SK-N-SH (cell line): Measurements from ENCODE around the gene COX10. TPM values are rescaled to one million over a fixed set of nuclear protein-coding genes. Genes with fewer than 3 reads are reported as not detected.

ENCODE experiments used
- CTCF ChIA-PET: fragments of 300-600, 350-600 bp; formaldehyde crosslinking; extraction: SDS; loops from one replicate; lab custom pipeline; 2021; lab: Yijun Ruan, JAX
- POLR2A ChIA-PET: fragments of 350-600 bp; sonication (Branson Sonifier 250); formaldehyde crosslinking; extraction: SDS; loops from one replicate; lab custom pipeline; 2020; ENCODE audit warnings: antibody characterized with exemption, inconsistent platforms; lab: Yijun Ruan, JAX
- DNase-seq: peaks from one replicate; pipeline ENCODE4 v3.0.0; 2012
- H2AFZ ChIP-seq: fragments of 200-600 bp; sonication (generic); 2 replicates; pipeline ENCODE4 v1.8.1; 2016; ENCODE audit warnings: antibody characterized with exemption, mild to moderate bottlenecking, low read depth
- H3F3A ChIP-seq: fragments of 200-600 bp; sonication (generic); replicated peaks from 2 replicates; pipeline ENCODE3; 2016; ENCODE audit warnings: antibody characterized with exemption, mild to moderate bottlenecking; ENCODE audit not compliant: insufficient read depth
- H3K27ac ChIP-seq, 2 experiments: fragments of 200-500 bp in 1 of 2; fragments of 200-600 bp in 1 of 2; sonication (Bioruptor generic) in 1 of 2; sonication (generic), shearing (Covaris generic) in 1 of 2; 2 replicates each; pipeline versions ENCODE4 v1.5.1 to v1.6.1; 2014 to 2016; ENCODE audit warnings: low read depth in 2 of 2, inconsistent platforms in 1 of 2, low read length in 1 of 2, mild to moderate bottlenecking in 1 of 2, mixed read lengths in 1 of 2
- H3K27me3 ChIP-seq: fragments of 200-600 bp; sonication (generic), shearing (Covaris generic); 2 replicates; pipeline ENCODE4 v1.6.1; 2016; ENCODE audit warnings: mixed run types; ENCODE audit not compliant: insufficient read depth
- H3K36me3 ChIP-seq, 2 experiments: fragments of 200-500 bp in 1 of 2; fragments of 200-600 bp in 1 of 2; sonication (Bioruptor generic) in 1 of 2; sonication (generic) in 1 of 2; replicated peaks in 1 of 2; 2 replicates each; pipeline versions ENCODE3 to v1.5.1; 2014 to 2016; ENCODE audit warnings: low read length in 1 of 2, mild to moderate bottlenecking in 1 of 2; ENCODE audit not compliant: insufficient read depth in 2 of 2, control insufficient read depth in 1 of 2
- H3K4me1 ChIP-seq, 2 experiments: fragments of 200-500 bp in 1 of 2; fragments of 200-600 bp in 1 of 2; sonication (Bioruptor generic) in 1 of 2; sonication (generic), shearing (Covaris generic) in 1 of 2; 2 replicates each; pipeline versions ENCODE4 v1.5.1 to v1.6.1; 2014 to 2016; ENCODE audit warnings: low read depth in 1 of 2, low read length in 1 of 2, mixed run types in 1 of 2; ENCODE audit not compliant: insufficient read depth in 2 of 2, control insufficient read depth in 1 of 2
- H3K4me2 ChIP-seq: fragments of 200-600 bp; sonication (generic), shearing (Covaris generic); 2 replicates; pipeline ENCODE4 v1.6.1; 2017; ENCODE audit warnings: mixed run types
- H3K4me3 ChIP-seq, 2 experiments: fragments of 200-500 bp in 1 of 2; fragments of 200-600 bp in 1 of 2; sonication (Bioruptor generic) in 1 of 2; sonication (generic), shearing (Covaris generic) in 1 of 2; 2 replicates each; pipeline versions ENCODE4 v1.5.1 to v1.8.1; 2014 to 2016; ENCODE audit warnings: low read depth in 2 of 2, inconsistent platforms in 1 of 2, low read length in 1 of 2, mild to moderate bottlenecking in 1 of 2, mixed read lengths in 1 of 2, moderate library complexity in 1 of 2
- H3K79me2 ChIP-seq: fragments of 200-600 bp; sonication (generic); 2 replicates; pipeline ENCODE4 v1.8.1; 2017; ENCODE audit warnings: mild to moderate bottlenecking; ENCODE audit not compliant: insufficient read depth
- H3K9ac ChIP-seq: fragments of 200-600 bp; sonication (generic); 2 replicates; pipeline ENCODE4 v1.6.1; 2017; ENCODE audit warnings: mixed run types
- H3K9me2 ChIP-seq: fragments of 200-600 bp; sonication (generic); 2 replicates; pipeline ENCODE4 v1.6.1; 2017; ENCODE audit warnings: mixed run types
- H3K9me3 ChIP-seq: fragments of 200-600 bp; sonication (generic); 2 replicates; pipeline ENCODE4 v1.6.1; 2017; ENCODE audit warnings: mixed run types, mild to moderate bottlenecking, moderate library complexity
- H4K20me1 ChIP-seq: fragments of 200-600 bp; sonication (generic); 2 replicates; pipeline ENCODE4 v1.6.1; 2017; ENCODE audit warnings: mild to moderate bottlenecking, mixed run types; ENCODE audit not compliant: insufficient read depth
- CHD2 ChIP-seq: fragments of 150-350 bp; IDR thresholded peaks from 2 replicates; pipeline ENCODE4 v1.6.1; 2018; ENCODE audit warnings: low read length; ENCODE audit not compliant: partially characterized antibody
- EP300 ChIP-seq, 2 experiments: IDR thresholded peaks; 2 replicates each; pipeline versions ENCODE4 v1.4.0 to v1.6.1; 2012; ENCODE audit warnings: borderline replicate concordance in 1 of 2, low read depth in 1 of 2, low read length in 1 of 2
- EZH2phosphoT487 ChIP-seq: fragments of 200-600 bp; sonication (generic); IDR thresholded peaks from 2 replicates; pipeline ENCODE4 v1.6.1; 2017; ENCODE audit warnings: low read depth, mixed run types, mild to moderate bottlenecking, antibody characterized with exemption, moderate library complexity, borderline replicate concordance
- FOSL2 ChIP-seq: IDR thresholded peaks from 2 replicates; pipeline ENCODE4 v1.4.0; 2012; ENCODE audit warnings: low read depth, mild to moderate bottlenecking, moderate library complexity, borderline replicate concordance
- FOXJ3 ChIP-seq: sonication (generic); formaldehyde crosslinking; IDR thresholded peaks from 2 replicates; pipeline ENCODE4 v1.5.1; 2020; ENCODE audit warnings: mild to moderate bottlenecking, missing genetic modification reagents
- FOXM1 ChIP-seq: IDR thresholded peaks from 2 replicates; pipeline ENCODE4 v1.4.0; 2012; ENCODE audit warnings: low read depth, mild to moderate bottlenecking
- GABPA ChIP-seq: IDR thresholded peaks from 2 replicates; pipeline ENCODE4 v1.4.0; 2012; ENCODE audit warnings: low read depth, mild to moderate bottlenecking
- GATA2 ChIP-seq: sonication (generic); formaldehyde crosslinking; IDR thresholded peaks from 2 replicates; pipeline ENCODE4 v1.5.0; 2020; ENCODE audit warnings: mild to moderate bottlenecking, missing genetic modification reagents
- MEF2A ChIP-seq: IDR thresholded peaks from 2 replicates; pipeline ENCODE4 v1.4.0; 2012; ENCODE audit warnings: low read depth, borderline replicate concordance
- MXI1 ChIP-seq: IDR thresholded peaks from 2 replicates; pipeline ENCODE4 v1.6.1; 2012; ENCODE audit warnings: mild to moderate bottlenecking, low read depth, low read length, improper control_type of control experiment
- PBX3 ChIP-seq: IDR thresholded peaks from 2 replicates; pipeline ENCODE4; 2012
- POLR2AphosphoS5 ChIP-seq: IDR thresholded peaks from 2 replicates; pipeline ENCODE4 v1.6.1; 2012; ENCODE audit warnings: low read depth, low read length
- RAD21 ChIP-seq: IDR thresholded peaks from 2 replicates; pipeline ENCODE4 v1.6.1; 2012; ENCODE audit warnings: mild to moderate bottlenecking, low read length
- SIN3A ChIP-seq: IDR thresholded peaks from 2 replicates; pipeline ENCODE4 v1.6.1; 2012; ENCODE audit warnings: low read depth, mild to moderate bottlenecking, low read length, moderate library complexity, borderline replicate concordance
- SMC3 ChIP-seq: IDR thresholded peaks from 2 replicates; pipeline ENCODE4 v1.6.1; 2012; ENCODE audit warnings: low read depth, low read length, improper control_type of control experiment
- WGBS: methylation state at CpG from one replicate; pipeline ENCODE4 v1.1.6; 2017; ENCODE audit warnings: low lambda C conversion rate; 5-methylcytosine and 5-hydroxymethylcytosine counted together
- polyA plus RNA-seq, 3 experiments: library from polyadenylated mRNA; depleted of rRNA; stranded (reverse); fragments of >200 nt; gene quantifications; 2 replicates each; pipeline ENCODE4 v1.2.3, GENCODE V29; 2012
- TF ChIP-seq, protein P1 (sequence below): IDR thresholded peaks from 2 replicates; pipeline ENCODE4 v1.6.1; 2012; ENCODE audit warnings: mild to moderate bottlenecking, low read depth, low read length, moderate library complexity
- TF ChIP-seq, protein P2 (sequence below): IDR thresholded peaks from 2 replicates; pipeline ENCODE4 v1.4.0; 2012; ENCODE audit warnings: low read depth, borderline replicate concordance
- TF ChIP-seq, protein P3 (sequence below): fragments of 200-600 bp; sonication (generic); IDR thresholded peaks from 2 replicates; pipeline ENCODE4 v1.6.1; 2017; ENCODE audit warnings: antibody characterized with exemption, mild to moderate bottlenecking, moderate library complexity
- TF ChIP-seq, protein P4 (sequence below): IDR thresholded peaks from 2 replicates; pipeline ENCODE4 v1.4.0; 2012; ENCODE audit warnings: low read depth
- TF ChIP-seq, protein P5 (sequence below): fragments of 150-350 bp; IDR thresholded peaks from 2 replicates; pipeline ENCODE4 v1.6.1; 2016; ENCODE audit warnings: mild to moderate bottlenecking, low read depth, low read length

The COX10 gene
- polyA plus RNA-seq, 1 of the 3 experiments (the other 2 are of a cell fraction): 8.7 TPM

GRCh38 chr17:14205380-14205779 lies 136.1 kb downstream of the COX10 start (continued):
- TF ChIP-seq, protein P1, sequence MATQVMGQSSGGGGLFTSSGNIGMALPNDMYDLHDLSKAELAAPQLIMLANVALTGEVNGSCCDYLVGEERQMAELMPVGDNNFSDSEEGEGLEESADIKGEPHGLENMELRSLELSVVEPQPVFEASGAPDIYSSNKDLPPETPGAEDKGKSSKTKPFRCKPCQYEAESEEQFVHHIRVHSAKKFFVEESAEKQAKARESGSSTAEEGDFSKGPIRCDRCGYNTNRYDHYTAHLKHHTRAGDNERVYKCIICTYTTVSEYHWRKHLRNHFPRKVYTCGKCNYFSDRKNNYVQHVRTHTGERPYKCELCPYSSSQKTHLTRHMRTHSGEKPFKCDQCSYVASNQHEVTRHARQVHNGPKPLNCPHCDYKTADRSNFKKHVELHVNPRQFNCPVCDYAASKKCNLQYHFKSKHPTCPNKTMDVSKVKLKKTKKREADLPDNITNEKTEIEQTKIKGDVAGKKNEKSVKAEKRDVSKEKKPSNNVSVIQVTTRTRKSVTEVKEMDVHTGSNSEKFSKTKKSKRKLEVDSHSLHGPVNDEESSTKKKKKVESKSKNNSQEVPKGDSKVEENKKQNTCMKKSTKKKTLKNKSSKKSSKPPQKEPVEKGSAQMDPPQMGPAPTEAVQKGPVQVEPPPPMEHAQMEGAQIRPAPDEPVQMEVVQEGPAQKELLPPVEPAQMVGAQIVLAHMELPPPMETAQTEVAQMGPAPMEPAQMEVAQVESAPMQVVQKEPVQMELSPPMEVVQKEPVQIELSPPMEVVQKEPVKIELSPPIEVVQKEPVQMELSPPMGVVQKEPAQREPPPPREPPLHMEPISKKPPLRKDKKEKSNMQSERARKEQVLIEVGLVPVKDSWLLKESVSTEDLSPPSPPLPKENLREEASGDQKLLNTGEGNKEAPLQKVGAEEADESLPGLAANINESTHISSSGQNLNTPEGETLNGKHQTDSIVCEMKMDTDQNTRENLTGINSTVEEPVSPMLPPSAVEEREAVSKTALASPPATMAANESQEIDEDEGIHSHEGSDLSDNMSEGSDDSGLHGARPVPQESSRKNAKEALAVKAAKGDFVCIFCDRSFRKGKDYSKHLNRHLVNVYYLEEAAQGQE: no peak
- TF ChIP-seq, protein P2, sequence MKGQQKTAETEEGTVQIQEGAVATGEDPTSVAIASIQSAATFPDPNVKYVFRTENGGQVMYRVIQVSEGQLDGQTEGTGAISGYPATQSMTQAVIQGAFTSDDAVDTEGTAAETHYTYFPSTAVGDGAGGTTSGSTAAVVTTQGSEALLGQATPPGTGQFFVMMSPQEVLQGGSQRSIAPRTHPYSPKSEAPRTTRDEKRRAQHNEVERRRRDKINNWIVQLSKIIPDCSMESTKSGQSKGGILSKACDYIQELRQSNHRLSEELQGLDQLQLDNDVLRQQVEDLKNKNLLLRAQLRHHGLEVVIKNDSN: no peak
- TF ChIP-seq PBX3: no peak
- no peak for TF ChIP-seq SMC3
- no peak for TF ChIP-seq MXI1
- no peak for TF ChIP-seq FOSL2

GRCh38 chr17:14205992-14206461 lies 136.7 kb downstream of the COX10 start:
- Histone ChIP-seq H3K36me3 (peaks cover 0 to 19% of the 10 kb centered on the region in 2 experiments), H3K4me1 (no peaks in the 10 kb centered on the region), H3K79me2 (no peaks in the 10 kb centered on the region), H2AFZ (no peak overlapping the region), H3K4me3 (no peak overlapping the region), H3F3A (no peaks in the 10 kb centered on the region), H3K4me2 (no peak overlapping the region), H3K9me3 (no peaks in the 10 kb centered on the region), H3K27me3 (no peaks in the 10 kb centered on the region), H4K20me1 (no peaks in the 10 kb centered on the region), H3K27ac (no peak overlapping the region), H3K9ac (no peak overlapping the region), H3K9me2 (no peaks in the 10 kb centered on the region)
- ChIA-PET POLR2A (no interaction called here), CTCF (interaction anchor here (0.6 kb wide), 1 partner anchor 20 kb away, joined by 3 read pairs; no protein-coding TSS in a partner anchor)
- WGBS: 85% methylated on average over 12 of the region's 13 CpGs
- TF ChIP-seq FOXJ3 (CRISPR knock-in tag) (no peak), CHD2 (no peak), GABPA (no peak), MXI1 (no peak), SIN3A (no peak), EP300 (IDR thresholded peaks at IDR 0.05; ENCODE audit: borderline replicate concordance in 1 of 2, low read depth in 1 of 2, low read length in 1 of 2) (no peak), GATA2 (CRISPR knock-in tag) (no peak), RAD21 (no peak), MEF2A (no peak), FOXM1 (no peak), POLR2AphosphoS5 (no peak), EZH2phosphoT487 (no peak)
- TF ChIP-seq, protein P2: no peak
- TF ChIP-seq, protein P3, sequence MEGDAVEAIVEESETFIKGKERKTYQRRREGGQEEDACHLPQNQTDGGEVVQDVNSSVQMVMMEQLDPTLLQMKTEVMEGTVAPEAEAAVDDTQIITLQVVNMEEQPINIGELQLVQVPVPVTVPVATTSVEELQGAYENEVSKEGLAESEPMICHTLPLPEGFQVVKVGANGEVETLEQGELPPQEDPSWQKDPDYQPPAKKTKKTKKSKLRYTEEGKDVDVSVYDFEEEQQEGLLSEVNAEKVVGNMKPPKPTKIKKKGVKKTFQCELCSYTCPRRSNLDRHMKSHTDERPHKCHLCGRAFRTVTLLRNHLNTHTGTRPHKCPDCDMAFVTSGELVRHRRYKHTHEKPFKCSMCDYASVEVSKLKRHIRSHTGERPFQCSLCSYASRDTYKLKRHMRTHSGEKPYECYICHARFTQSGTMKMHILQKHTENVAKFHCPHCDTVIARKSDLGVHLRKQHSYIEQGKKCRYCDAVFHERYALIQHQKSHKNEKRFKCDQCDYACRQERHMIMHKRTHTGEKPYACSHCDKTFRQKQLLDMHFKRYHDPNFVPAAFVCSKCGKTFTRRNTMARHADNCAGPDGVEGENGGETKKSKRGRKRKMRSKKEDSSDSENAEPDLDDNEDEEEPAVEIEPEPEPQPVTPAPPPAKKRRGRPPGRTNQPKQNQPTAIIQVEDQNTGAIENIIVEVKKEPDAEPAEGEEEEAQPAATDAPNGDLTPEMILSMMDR: no peak
- TF ChIP-seq, protein P4, sequence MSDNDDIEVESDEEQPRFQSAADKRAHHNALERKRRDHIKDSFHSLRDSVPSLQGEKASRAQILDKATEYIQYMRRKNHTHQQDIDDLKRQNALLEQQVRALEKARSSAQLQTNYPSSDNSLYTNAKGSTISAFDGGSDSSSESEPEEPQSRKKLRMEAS: no peak
- TF ChIP-seq, protein P5, sequence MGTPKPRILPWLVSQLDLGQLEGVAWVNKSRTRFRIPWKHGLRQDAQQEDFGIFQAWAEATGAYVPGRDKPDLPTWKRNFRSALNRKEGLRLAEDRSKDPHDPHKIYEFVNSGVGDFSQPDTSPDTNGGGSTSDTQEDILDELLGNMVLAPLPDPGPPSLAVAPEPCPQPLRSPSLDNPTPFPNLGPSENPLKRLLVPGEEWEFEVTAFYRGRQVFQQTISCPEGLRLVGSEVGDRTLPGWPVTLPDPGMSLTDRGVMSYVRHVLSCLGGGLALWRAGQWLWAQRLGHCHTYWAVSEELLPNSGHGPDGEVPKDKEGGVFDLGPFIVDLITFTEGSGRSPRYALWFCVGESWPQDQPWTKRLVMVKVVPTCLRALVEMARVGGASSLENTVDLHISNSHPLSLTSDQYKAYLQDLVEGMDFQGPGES: no peak
- no peak for DNase-seq
